Cardiac muscle cell (in vitro differentiated cells and primary cell): ENCODE results near the gene KIF9. TPM values are rescaled to one million over a fixed set of nuclear protein-coding genes. Genes with fewer than 3 reads are reported as not detected.
"Not testable (repeated sequence)": the region's sequence is repeated elsewhere in the genome, so short reads cannot be mapped to it uniquely, and the experiment has no call there.

Experiments
- DNase-seq, 2 donors: peaks; one replicate each; pipeline versions ENCODE4 v3.0.0 to v3.0.0-alpha.2; 2010 to 2017; ENCODE audit warnings: low read depth in 1 of 2, low spot score in 1 of 2
- H3K27ac ChIP-seq: fragments of 200-600 bp; sonication (generic); 2 replicates; pipeline ENCODE4 v1.5.1; 2016
- H3K27me3 ChIP-seq: fragments of 200-600 bp; sonication (generic); 2 replicates; pipeline ENCODE4 v1.6.0; 2016; ENCODE audit warnings: control low read depth
- H3K36me3 ChIP-seq: fragments of 200-600 bp; sonication (generic); 2 replicates; pipeline ENCODE4 v1.5.1; 2016; ENCODE audit warnings: control low read depth
- H3K4me1 ChIP-seq: fragments of 200-600 bp; sonication (generic); 2 replicates; pipeline ENCODE4 v1.8.1; 2017; ENCODE audit warnings: low read depth, mild to moderate bottlenecking, mixed run types
- H3K4me3 ChIP-seq: fragments of 200-600 bp; sonication (generic); 2 replicates; pipeline ENCODE4 v1.5.1; 2016; ENCODE audit warnings: mild to moderate bottlenecking
- H3K9me3 ChIP-seq: fragments of 200-600 bp; sonication (generic); 2 replicates; pipeline ENCODE4 v1.5.1; 2017; ENCODE audit warnings: low read depth, mild to moderate bottlenecking, control low read depth
- polyA plus RNA-seq: library from polyadenylated mRNA; unstranded; fragments of >200 nt; fragmentation: Nextera tagmentation; extraction: Ambion mirVana; gene quantifications from 2 replicates; pipeline ENCODE4 v1.2.1, GENCODE V29; 2016
- total RNA-seq: library from RNA; depleted of rRNA; stranded (reverse); fragments of >200 nt; gene quantifications from 2 replicates; pipeline ENCODE4 v1.2.3, GENCODE V29; 2016
- TF ChIP-seq, protein P1 (sequence below): IDR thresholded peaks from 2 replicates; pipeline ENCODE4 v1.5.1; 2012; ENCODE audit warnings: low read depth, mild to moderate bottlenecking, low read length

The KIF9 gene
- total and polyA plus RNA-seq, 2 experiments from 2014 or later: 10.8 to 13.2 TPM

DNA sequence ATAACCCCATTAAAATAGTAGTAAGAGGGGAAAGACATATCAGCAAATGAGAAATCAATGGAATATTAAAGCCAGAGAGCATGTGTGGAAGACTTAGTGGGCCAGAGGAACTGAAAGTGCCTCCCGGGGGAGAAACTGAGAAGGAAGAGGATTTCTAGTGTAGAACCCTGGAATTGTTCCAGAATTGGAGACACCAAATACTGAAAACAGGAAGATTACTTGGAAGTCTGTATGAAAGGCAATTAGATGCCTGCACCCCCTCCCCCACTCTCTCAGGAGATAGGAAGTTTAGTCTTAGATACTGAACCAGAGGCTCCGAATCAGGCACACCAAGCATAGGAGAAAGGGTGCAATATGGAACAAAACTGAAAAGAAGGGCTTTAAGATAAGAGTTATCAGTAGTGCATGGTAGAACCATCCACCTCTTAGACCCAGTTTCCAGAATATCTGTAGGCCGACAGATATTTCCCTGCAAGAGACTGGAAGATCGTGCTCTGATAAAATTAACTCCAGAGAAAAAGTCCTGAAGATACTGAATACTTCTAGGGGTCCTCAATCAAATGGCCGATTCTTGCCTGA lies 32.6 kb upstream of the KIF9 start:
- TF ChIP-seq, protein P1, sequence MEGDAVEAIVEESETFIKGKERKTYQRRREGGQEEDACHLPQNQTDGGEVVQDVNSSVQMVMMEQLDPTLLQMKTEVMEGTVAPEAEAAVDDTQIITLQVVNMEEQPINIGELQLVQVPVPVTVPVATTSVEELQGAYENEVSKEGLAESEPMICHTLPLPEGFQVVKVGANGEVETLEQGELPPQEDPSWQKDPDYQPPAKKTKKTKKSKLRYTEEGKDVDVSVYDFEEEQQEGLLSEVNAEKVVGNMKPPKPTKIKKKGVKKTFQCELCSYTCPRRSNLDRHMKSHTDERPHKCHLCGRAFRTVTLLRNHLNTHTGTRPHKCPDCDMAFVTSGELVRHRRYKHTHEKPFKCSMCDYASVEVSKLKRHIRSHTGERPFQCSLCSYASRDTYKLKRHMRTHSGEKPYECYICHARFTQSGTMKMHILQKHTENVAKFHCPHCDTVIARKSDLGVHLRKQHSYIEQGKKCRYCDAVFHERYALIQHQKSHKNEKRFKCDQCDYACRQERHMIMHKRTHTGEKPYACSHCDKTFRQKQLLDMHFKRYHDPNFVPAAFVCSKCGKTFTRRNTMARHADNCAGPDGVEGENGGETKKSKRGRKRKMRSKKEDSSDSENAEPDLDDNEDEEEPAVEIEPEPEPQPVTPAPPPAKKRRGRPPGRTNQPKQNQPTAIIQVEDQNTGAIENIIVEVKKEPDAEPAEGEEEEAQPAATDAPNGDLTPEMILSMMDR: no peak
- peak in 1 of 2 donors; percentile 54 for DNase-seq
- Histone ChIP-seq H3K36me3 (peaks cover 1% of the 10 kb centered on the region), H3K4me1 (peaks cover 5% of the 10 kb centered on the region), H3K4me3 (no peak overlapping the region), H3K27ac (no peak overlapping the region), H3K9me3 (no peaks in the 10 kb centered on the region), H3K27me3 (no peaks in the 10 kb centered on the region)

DNA sequence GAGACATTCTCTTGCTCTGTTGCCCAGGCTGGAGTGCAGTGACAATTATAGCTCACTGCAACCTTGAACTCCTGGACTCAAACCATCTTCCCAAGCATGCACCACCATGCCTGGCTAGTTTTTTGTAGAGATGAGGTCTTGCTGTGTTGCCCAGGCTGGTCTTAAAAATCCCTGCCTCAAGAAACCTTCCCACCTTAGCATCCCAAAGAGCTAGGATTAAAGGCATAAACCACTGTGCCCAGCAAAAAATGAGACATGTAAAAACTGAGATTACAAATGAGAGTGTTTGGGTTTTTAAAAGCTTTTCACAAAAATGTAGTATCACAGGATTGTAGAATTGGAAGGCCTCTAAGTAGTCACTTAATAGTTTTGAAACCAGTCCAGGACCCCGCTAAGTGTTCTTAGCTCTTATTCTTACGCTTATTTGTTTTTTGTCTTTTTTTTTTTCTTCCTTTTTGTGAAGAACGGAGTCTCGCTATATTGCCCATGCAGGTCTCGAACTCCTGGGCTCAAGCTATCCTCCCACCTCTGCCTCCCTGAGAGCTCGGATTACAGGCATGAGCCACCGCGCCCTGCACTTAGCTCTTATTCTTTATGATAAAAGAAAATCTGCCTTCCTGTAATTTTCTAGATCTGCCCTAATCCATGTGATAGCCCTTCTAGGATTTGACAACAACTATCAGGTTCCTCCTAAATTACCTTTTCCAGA lies 31.6 kb upstream of the KIF9 start:
- no peak overlapping the region for H3K27ac ChIP-seq

DNA sequence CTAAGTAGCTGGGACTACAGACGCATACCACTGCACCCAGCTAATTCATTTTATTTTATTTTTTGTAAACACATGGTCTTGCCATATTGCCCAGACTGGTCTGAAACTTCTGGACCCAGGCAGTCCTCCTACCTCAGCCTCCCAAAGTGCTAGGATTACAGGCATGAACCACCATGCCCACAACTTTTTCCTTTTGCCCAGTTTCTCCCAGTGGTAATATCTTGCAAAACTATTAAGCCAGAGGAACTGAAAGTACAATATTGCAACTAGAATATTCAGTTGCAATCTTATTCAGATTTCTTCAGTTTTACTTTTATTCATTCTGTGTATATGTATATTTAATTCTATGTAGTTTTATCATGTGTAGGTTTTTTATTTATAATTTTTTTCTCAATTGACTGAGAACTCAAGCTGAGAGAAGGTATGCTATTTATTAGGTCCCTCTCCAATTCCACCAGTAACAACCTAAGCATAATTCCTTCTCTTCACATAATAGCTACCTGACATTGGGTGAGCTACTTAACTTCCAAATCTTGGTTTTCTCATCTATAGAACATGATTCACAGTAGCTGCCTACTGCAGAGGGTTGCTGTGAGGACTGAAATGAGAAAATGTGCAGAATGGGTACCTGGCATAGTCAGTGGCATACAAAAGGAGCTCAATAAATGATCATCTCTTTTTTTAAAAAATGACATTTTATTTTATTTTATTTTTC lies 30.9 kb upstream of the KIF9 start:
- peaks cover 5% of the 10 kb centered on the region for H3K4me1 ChIP-seq
- no peak overlapping the region for H3K27ac ChIP-seq
- H3K36me3 ChIP-seq: no peaks in the 10 kb centered on the region
- H3K27me3 ChIP-seq: no peaks in the 10 kb centered on the region
- DNase-seq: no peak
- no peaks in the 10 kb centered on the region for H3K9me3 ChIP-seq
- TF ChIP-seq, protein P1: no peak
- H3K4me3 ChIP-seq: no peak overlapping the region

More for the DNA sequence above, 31.6 kb upstream of the KIF9 start:
- H3K4me1 ChIP-seq: peaks cover 5% of the 10 kb centered on the region
- H3K27me3 ChIP-seq: no peaks in the 10 kb centered on the region
- DNase-seq: no peak
- no peaks in the 10 kb centered on the region for H3K36me3 ChIP-seq
- no peak overlapping the region for H3K4me3 ChIP-seq
- H3K9me3 ChIP-seq: no peaks in the 10 kb centered on the region
- TF ChIP-seq, protein P1: no peak

DNA sequence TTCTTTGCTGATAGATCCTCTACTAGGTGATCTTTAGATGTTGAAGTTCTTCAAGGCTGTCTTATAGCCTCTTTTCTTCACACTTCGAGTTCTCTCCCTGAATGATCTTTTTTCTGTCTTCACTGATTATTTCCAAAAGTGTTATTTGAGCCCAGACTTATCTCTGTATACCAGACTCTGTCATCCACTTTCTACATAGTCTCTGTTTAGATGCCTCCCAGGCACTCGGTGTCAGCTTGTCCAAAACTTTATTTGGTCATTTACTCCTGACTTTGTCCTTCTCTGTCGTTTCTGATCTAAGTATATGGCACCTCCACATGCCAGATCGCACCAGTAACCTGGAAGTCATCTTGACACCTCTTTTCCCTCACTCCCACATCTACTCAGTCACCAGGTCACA lies 27.8 kb upstream of the KIF9 start:
- Histone ChIP-seq H3K9me3 (no peaks in the 10 kb centered on the region), H3K36me3 (no peaks in the 10 kb centered on the region), H3K4me1 (peaks cover 5% of the 10 kb centered on the region), H3K27ac (no peak overlapping the region), H3K4me3 (no peak overlapping the region), H3K27me3 (no peaks in the 10 kb centered on the region)
- DNase-seq: no peak
- TF ChIP-seq, protein P1: no peak

DNA sequence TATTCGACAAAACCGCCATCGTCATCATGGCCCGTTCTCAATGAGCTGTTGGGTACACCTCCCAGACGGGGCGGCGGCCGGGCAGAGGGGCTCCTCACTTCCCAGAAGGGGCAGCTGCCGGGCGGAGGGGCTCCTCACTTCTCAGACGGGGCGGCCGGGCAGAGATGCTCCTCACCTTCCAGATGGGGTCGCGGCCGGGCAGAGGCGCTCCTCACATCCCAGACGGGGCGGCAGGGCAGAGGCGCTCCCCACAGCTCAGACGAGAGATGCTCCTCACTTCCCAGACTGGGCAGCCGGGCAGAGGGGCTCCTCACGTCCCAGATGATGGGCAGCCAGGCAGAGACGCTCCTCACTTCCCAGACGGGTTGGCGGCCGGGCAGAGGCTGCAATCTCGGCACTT lies 26.6 kb upstream of the KIF9 start:
- H3K4me3 ChIP-seq, H3K36me3 ChIP-seq, H3K27me3 ChIP-seq, H3K9me3 ChIP-seq, DNase-seq, H3K27ac ChIP-seq, H3K4me1 ChIP-seq: not testable (repeated sequence)

DNA sequence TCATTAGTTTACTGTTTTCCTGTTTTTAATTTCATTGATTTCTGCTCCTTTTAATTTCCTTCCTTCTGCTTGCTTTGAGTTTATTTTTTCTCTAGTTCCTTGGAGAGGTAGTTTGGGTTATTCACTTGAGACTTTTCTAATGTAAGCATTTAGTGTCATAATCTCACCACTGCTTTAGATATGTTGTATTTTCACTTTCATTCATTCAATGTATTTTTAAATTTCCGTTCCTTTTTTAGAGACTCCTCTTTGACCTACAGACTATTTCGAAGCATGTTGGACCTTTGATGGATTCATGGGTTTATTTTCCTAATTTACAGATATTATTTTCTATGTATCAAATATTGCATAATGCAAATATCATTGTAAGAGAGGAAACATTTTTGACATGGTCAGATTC lies 23.4 kb upstream of the KIF9 start:
- TF ChIP-seq, protein P1: no peak

More for the DNA sequence above, 23.4 kb upstream of the KIF9 start:
- Histone ChIP-seq H3K27ac (no peak overlapping the region), H3K9me3 (no peaks in the 10 kb centered on the region), H3K27me3 (no peaks in the 10 kb centered on the region), H3K4me3 (no peak overlapping the region), H3K36me3 (no peaks in the 10 kb centered on the region), H3K4me1 (no peaks in the 10 kb centered on the region)
- no peak for DNase-seq
